ENCODE results near the gene TECTB.

The TECTB gene

DNA sequence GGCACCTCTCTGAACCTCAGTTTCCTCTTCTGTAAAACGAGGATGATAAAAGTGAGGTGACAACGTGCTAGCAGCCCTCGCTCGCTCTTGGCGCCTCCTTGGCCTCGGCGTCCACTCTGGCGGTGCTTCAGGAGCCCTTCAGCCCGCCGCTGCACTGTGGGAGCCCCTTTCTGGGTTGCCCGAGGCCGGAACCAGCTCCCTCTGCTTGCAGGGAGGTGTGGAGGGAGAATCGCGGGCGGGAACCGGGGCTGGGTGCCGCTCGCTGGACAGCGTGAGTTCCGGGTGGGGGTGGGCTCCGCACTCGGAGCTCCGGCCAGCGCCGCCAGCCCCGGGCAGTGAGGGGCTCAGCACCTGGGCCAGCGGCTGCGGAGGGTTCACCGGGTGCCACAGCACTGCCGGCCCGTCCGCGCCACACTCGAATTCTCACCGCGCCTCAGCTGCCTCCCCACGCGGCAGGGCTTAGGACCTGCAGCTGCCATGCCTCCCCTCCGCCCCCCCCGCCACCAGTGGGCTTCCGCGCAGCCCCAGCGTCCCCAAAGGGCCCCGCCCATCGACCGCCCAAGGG is 66.4 kb downstream of the TECTB start:
- DNase-seq: no peak

DNA sequence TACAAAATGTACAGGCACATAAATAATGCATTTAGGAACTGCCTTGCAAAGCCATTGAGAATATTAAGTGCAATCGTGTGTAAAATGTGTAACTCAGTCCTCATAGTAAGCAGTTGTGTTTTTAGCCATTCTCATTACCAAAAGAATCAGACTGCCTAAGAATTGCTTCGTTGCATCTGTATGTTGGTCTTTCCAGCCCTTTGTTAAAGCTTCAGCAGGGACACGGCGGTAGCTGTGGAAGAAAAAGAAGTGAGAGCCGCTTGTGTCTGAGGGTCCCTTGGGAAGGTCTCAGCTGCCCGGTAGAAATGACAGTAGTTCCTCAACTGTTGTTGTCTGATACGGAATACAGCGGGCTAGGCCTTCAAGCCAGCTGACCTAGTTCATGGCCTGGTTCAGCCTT is 67.9 kb downstream of the TECTB start:
- DNase-seq: no peak

DNA sequence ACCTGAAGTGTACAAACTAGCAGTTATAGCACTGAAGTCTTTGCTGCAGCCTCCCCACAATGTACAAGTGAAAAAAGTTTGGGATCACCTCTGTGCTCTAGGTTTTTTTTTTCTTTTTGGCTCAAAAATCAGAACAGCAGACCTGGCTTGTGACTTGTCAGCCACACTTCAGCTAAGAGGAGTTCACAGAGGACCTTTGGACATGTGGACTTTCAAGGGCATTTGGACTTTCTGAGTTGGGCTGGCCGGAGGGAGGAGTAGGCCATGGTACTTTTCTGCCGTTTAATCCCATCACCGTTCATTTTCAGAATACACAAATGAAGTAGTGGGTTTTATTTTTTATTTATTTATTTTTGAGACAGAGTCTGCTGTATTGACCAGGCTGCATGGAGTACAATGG is 68.8 kb downstream of the TECTB start:
- DNase-seq: no peak

DNA sequence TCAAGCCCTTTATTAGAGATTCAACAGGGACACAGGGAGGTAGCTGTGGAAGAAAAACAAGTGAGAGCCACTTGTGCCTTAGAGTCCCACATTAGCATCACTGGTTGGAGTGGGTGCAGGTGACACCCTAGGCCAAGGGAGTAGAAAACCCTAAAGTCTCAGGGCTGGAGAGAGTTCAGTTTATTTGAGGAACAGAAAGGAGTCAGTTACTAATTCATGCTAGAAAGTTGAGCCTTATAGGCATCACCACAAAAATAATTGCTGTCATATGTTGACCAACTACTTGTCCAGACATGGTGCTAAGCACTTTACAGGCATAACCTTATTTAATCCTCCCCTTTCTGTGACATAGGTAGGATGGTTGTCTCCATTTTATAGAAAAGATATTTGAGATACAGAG is 69.8 kb downstream of the TECTB start:
- DNase-seq: no peak

Measured in stimulated activated CD4-positive, alpha-beta T cell treated with anti-CD3 and anti-CD28 coated beads, Interleukin-4, amount 100 ng/mL, for 4 hours (primary cell).